Spinal cord (tissue), 10 donors: Measurements from ENCODE around the gene RAP1GDS1. TPM values are rescaled to one million over a fixed set of nuclear protein-coding genes. Genes with fewer than 3 reads are reported as not detected.
"Not testable (repeated sequence)": the region's sequence is repeated elsewhere in the genome, so short reads cannot be mapped to it uniquely, and the experiment has no call there.

Source experiments
- DNase-seq, 6 donors: peaks; one replicate each; pipeline versions ENCODE4 v3.0.0 to v3.0.0-alpha.2; 2013 to 2015; ENCODE audit warnings: low spot score in 6 of 6, low read depth in 4 of 6
- H3K27ac ChIP-seq: one replicate; pipeline ENCODE4 v1.5.1; 2013; ENCODE audit warnings: low read depth, low read length, control low read depth
- H3K27me3 ChIP-seq: one replicate; pipeline ENCODE4 v1.6.1; 2013; ENCODE audit warnings: low read length; ENCODE audit not compliant: control insufficient read depth, insufficient read depth
- H3K36me3 ChIP-seq: one replicate; pipeline ENCODE4 v1.6.1; 2013; ENCODE audit warnings: low read length; ENCODE audit not compliant: control insufficient read depth, insufficient read depth
- H3K4me1 ChIP-seq: one replicate; pipeline ENCODE4 v1.6.1; 2013; ENCODE audit warnings: low read length; ENCODE audit not compliant: control insufficient read depth, insufficient read depth
- H3K4me3 ChIP-seq: one replicate; pipeline ENCODE4 v1.5.1; 2013; ENCODE audit warnings: low read depth, low read length, control low read depth
- H3K9me3 ChIP-seq: one replicate; pipeline ENCODE4 v1.6.1; 2013; ENCODE audit warnings: low read length; ENCODE audit not compliant: control insufficient read depth, insufficient read depth
- whole genome bisulfite sequencing: methylation state at CpG from one replicate; pipeline ENCODE4 v1.1.5; 2013; ENCODE audit warnings: missing lambda C conversion rate; ENCODE audit not compliant: insufficient coverage; 5-methylcytosine and 5-hydroxymethylcytosine counted together
- polyA plus RNA-seq, 2 donors: library from polyadenylated mRNA; unstranded; fragments of 120-200 nt; gene quantifications; one replicate each; pipeline ENCODE4 v1.2.1, GENCODE V29; 2013; ENCODE audit not compliant: insufficient read length in 2 of 2
- total RNA-seq, 2 donors: library from RNA; depleted of rRNA in 1 of 2; stranded (reverse); fragments of 120-200 nt in 1 of 2; fragments of >200 nt in 1 of 2; gene quantifications; one replicate each; pipeline versions ENCODE4 v1.2.3 to v1.2.4, GENCODE V29; 2013 to 2014
- donor health status: healthy.

RAP1GDS1 gene
- total and polyA plus RNA-seq, 4 donors: 67.3 to 182 (median 105) TPM

GRCh38 chr4:98406819-98407218, 145.6 kb downstream of the RAP1GDS1 start:
- H3K4me3 ChIP-seq: no peak overlapping the region
- DNase-seq: no peak
- H3K36me3 ChIP-seq: no peaks in the 10 kb centered on the region
- H3K27ac ChIP-seq: no peak overlapping the region
- no peaks in the 10 kb centered on the region for H3K9me3 ChIP-seq
- no peaks in the 10 kb centered on the region for H3K27me3 ChIP-seq
- no peaks in the 10 kb centered on the region for H3K4me1 ChIP-seq
- WGBS: no CpG with 5 or more reads among the region's 2 CpGs

DNA sequence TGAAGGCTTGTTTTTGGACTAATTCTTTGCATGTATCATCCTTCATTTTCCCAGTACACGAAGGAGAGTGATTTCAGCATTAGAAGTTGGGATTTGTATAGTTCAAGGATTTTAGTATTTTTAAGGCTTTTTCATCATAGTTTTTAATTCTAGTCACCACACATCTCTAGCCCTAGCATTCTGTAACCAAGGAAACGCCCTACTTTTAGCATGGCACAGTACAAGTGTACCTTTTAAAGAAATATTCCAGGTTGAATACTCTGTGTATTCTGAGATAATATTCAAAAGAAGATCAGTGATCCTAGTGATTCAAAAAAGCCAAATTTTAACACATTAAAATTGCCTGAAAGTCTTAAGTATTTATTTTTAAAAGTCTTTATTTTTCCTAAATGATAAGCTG, 150.5 kb downstream of the RAP1GDS1 start:
- H3K27me3 ChIP-seq: no peaks in the 10 kb centered on the region
- WGBS: no CpG with 5 or more reads among the region's 2 CpGs
- peaks cover 4% of the 10 kb centered on the region for H3K4me1 ChIP-seq
- no peaks in the 10 kb centered on the region for H3K36me3 ChIP-seq
- peak; percentile 7 to 51 (median 11) for DNase-seq
- H3K27ac ChIP-seq: no peak overlapping the region
- H3K9me3 ChIP-seq: peaks cover 3% of the 10 kb centered on the region
- no peak overlapping the region for H3K4me3 ChIP-seq

DNA sequence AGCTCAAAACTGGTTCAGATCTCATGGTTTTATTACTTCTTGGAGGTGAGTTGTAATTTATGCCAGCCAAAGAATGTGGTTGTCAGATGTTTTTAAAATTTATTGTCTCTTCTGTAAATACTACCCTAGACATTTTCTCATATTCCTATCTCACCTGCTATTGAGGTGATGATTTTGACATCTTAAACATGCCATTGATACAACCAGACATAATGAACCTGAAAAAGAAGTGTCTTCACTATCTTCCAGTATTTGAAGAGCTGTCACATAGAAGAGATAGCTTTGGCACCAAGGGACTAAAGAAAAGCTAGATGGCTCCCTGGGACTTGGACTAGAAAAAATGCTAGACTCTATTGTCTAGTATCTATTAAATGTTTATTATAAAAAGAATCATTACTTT, 155.7 kb downstream of the RAP1GDS1 start:
- peaks cover 3% of the 10 kb centered on the region for H3K9me3 ChIP-seq
- no peak overlapping the region for H3K4me3 ChIP-seq
- DNase-seq: no peak
- H3K36me3 ChIP-seq: peaks cover 3% of the 10 kb centered on the region
- H3K4me1 ChIP-seq: peaks cover 4% of the 10 kb centered on the region
- H3K27ac ChIP-seq: no peak overlapping the region
- H3K27me3 ChIP-seq: no peaks in the 10 kb centered on the region

GRCh38 chr4:98420151-98420550, 159.0 kb downstream of the RAP1GDS1 start:
- H3K9me3 ChIP-seq, H3K36me3 ChIP-seq, H3K27ac ChIP-seq, H3K4me3 ChIP-seq, DNase-seq, H3K4me1 ChIP-seq, H3K27me3 ChIP-seq: not testable (repeated sequence)
- 100% methylated on average over 2 of the region's 3 CpGs for WGBS

DNA sequence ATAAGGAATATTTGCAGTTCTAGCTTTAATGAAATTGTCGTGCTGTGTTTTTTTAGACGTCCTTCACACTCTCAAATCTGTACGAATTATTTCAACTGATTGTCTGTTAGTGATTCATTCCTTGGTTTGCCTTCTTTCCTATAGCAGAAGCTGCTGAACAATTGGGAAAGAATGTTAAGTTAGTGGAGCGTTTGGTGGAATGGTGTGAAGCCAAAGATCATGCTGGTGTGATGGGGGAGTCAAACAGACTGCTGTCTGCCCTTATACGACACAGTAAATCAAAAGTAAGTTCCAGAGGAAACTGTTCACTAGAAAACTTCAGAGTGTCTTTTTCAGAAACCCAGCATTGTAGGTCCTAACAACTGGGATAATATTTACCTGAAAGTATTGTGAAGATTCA, 159.9 kb downstream of the RAP1GDS1 start:
- Histone ChIP-seq H3K4me3 (no peak overlapping the region), H3K4me1 (no peaks in the 10 kb centered on the region), H3K36me3 (peaks cover 3% of the 10 kb centered on the region), H3K27me3 (no peaks in the 10 kb centered on the region), H3K9me3 (no peaks in the 10 kb centered on the region), H3K27ac (no peak overlapping the region)
- no peak for DNase-seq
- WGBS: 86% methylated on average over 2 of the region's 5 CpGs

DNA sequence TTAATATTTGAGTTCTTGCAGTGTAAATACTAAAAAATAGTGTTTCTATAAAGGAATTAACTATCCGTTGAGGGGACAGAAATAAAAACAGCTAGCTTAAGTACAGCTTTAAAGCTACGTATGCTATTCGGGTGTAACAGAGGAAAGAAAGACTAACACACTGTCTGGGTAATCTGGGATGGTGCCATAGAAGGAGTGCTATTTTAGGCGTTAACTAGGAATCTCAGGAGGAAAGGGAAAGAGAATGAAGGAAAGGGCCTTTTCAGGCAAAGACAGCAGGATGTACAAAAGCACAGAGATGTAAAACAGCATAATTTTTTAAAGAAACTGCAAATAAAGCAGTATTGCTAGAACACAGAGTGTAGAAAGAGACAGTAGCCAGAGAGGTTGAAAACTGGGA, 161.8 kb downstream of the RAP1GDS1 start:
- Histone ChIP-seq H3K27me3 (no peaks in the 10 kb centered on the region), H3K9me3 (no peaks in the 10 kb centered on the region), H3K4me1 (no peaks in the 10 kb centered on the region), H3K4me3 (no peak overlapping the region), H3K27ac (no peak overlapping the region), H3K36me3 (peaks cover 3% of the 10 kb centered on the region)
- WGBS: 92% methylated on average over 4 of the region's 4 CpGs
- DNase-seq: peak in 1 of 6 donors; percentile 64

- Histone ChIP-seq H3K9me3 (no peaks in the 10 kb centered on the region), H3K27ac (no peak overlapping the region), H3K4me3 (no peak overlapping the region), H3K27me3 (no peaks in the 10 kb centered on the region), H3K36me3 (peaks cover 7% of the 10 kb centered on the region), H3K4me1 (no peaks in the 10 kb centered on the region)
- WGBS: 100% methylated on average over 2 of the region's 4 CpGs
- no peak for DNase-seq
These were observed 169.7 kb downstream of the RAP1GDS1 start for GRCh38 chr4:98430708-98431403.

DNA sequence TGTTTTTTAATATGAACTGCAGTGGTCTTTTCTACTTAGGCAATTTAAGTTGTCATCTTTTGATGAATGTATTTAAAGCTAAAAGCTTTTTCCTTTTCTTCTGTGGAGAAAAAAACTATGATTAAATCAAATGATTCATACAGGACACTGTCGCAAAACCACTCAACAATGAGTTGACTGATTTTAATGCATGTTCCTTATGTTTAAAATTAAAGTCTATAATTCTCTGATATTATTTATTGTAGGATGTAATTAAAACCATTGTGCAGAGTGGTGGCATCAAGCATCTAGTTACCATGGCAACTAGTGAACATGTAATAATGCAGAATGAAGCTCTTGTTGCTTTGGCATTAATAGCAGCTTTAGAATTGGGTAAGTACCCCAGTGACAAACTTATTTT, 172.5 kb downstream of the RAP1GDS1 start:
- peak in 2 of 6 donors; percentile 38 to 39 for DNase-seq
- Histone ChIP-seq H3K4me1 (no peaks in the 10 kb centered on the region), H3K9me3 (no peaks in the 10 kb centered on the region), H3K27me3 (no peaks in the 10 kb centered on the region), H3K36me3 (peaks cover 7% of the 10 kb centered on the region), H3K4me3 (no peak overlapping the region), H3K27ac (no peak overlapping the region)
- WGBS: no CpG with 5 or more reads among the region's 1 CpG

DNA sequence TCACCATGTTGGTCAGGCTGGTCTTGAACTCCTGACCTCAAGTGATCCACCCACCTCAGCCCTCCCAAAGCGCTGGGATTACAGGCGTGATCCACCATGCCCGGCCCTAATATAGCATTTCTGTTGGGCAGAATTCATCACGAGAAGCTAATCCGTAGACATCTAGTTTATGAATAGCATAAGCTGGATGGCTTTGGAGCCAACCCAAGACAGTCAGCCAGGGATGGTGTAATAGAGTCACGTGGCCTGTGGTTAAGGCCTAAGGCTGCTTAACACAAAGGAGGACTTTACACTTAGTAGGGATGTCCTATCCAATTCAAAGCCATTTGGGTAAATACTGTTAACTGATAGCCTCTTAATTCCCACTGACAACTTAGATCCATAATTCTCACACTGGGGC, 173.6 kb downstream of the RAP1GDS1 start:
- WGBS: 100% methylated on average over 5 of the region's 6 CpGs
- Histone ChIP-seq H3K4me1 (no peaks in the 10 kb centered on the region), H3K36me3 (peaks cover 7% of the 10 kb centered on the region)

GRCh38 chr4:98444371-98444770, 183.2 kb downstream of the RAP1GDS1 start:
- Histone ChIP-seq H3K9me3 (no peaks in the 10 kb centered on the region), H3K27me3 (no peaks in the 10 kb centered on the region), H3K4me1 (no peaks in the 10 kb centered on the region), H3K4me3 (no peak overlapping the region), H3K27ac (no peak overlapping the region), H3K36me3 (no peaks in the 10 kb centered on the region)
- no peak for DNase-seq

More for the DNA sequence above, 173.6 kb downstream of the RAP1GDS1 start:
- H3K4me3 ChIP-seq: no peak overlapping the region
- no peak for DNase-seq
- H3K27me3 ChIP-seq: no peaks in the 10 kb centered on the region
- no peak overlapping the region for H3K27ac ChIP-seq
- no peaks in the 10 kb centered on the region for H3K9me3 ChIP-seq
